HCT116 (cell line): Measurements from ENCODE around the gene TRERF1. TPM values are rescaled to one million over a fixed set of nuclear protein-coding genes. Genes with fewer than 3 reads are reported as not detected.

Experiments used
- ATAC-seq: fragments of 200-7000 bp; cut with Tn5 transposase; 2 replicates; pipeline ENCODE4 v1.9.1; 2020; ENCODE audit warnings: mild to moderate bottlenecking, moderate library complexity
- BruUV-seq: library from RNA; stranded (reverse); fragments of 400-500 nt; replicated peaks from 2 replicates; lab custom pipeline; 2021; lab: Mats Ljungman, UMichigan
- CTCF ChIA-PET: fragments of 300-600 bp; sonication (Branson Sonifier 250); formaldehyde crosslinking; loops from one replicate; lab custom pipeline; 2021; ENCODE audit warnings: antibody characterized with exemption; lab: Charles Lee
- POLR2A ChIA-PET: fragments of 300-600, 350-600 bp; sonication (Branson Sonifier 250); formaldehyde crosslinking; loops from one replicate; lab custom pipeline; 2021; ENCODE audit warnings: antibody characterized with exemption; lab: Charles Lee
- RAD21 ChIA-PET, 2 experiments: fragments of 300-600 bp; sonication (Branson Sonifier 250); formaldehyde crosslinking; loops; one replicate each; lab custom pipeline; 2023; ENCODE audit warnings: low total read pairs in 2 of 2; ENCODE audit not compliant: uncharacterized antibody in 2 of 2, unreplicated experiment in 2 of 2, low non-redundant PET in 1 of 2; lab: Charles Lee
- DNase-seq: peaks from one replicate; pipeline ENCODE4 v3.0.0-alpha.2; 2010; ENCODE audit warnings: low read depth, low spot score
- H2AFZ ChIP-seq: fragments of 200-600 bp; shearing (Covaris generic), sonication (generic); 2 replicates; pipeline ENCODE4 v1.6.1; 2017; ENCODE audit warnings: low read depth, mixed run types, mixed read lengths, antibody characterized with exemption, low read length; ENCODE audit not compliant: poor library complexity, severe bottlenecking
- H3K27ac ChIP-seq: 2 replicates; pipeline ENCODE4 v1.5.1; 2012; ENCODE audit warnings: low read depth, low read length
- H3K27me3 ChIP-seq: fragments of 200-600 bp; sonication (generic); 2 replicates; pipeline ENCODE4 v1.6.1; 2016; ENCODE audit warnings: mixed run types, low read length, mixed read lengths; ENCODE audit not compliant: insufficient read depth
- H3K36me3 ChIP-seq, 2 experiments: fragments of 200-500 bp in 1 of 2; fragments of 200-600 bp in 1 of 2; sonication (Bioruptor generic) in 1 of 2; sonication (generic) in 1 of 2; 2 replicates each; pipeline versions ENCODE4 v1.5.1 to v1.6.1; 2014 to 2016; ENCODE audit warnings: low read length in 2 of 2, inconsistent platforms in 1 of 2, mixed read lengths in 1 of 2, mixed run types in 1 of 2; ENCODE audit not compliant: insufficient read depth in 2 of 2, control insufficient read depth in 1 of 2
- H3K4me1 ChIP-seq, 2 experiments: fragments of 200-600 bp in 1 of 2; sonication (generic) in 1 of 2; 2 replicates each; pipeline versions ENCODE4 v1.5.1 to v1.6.1; 2012 to 2017; ENCODE audit warnings: low read length in 2 of 2, inconsistent platforms in 1 of 2, mild to moderate bottlenecking in 1 of 2, mixed read lengths in 1 of 2, mixed run types in 1 of 2, moderate library complexity in 1 of 2; ENCODE audit not compliant: insufficient read depth in 2 of 2, control insufficient read depth in 1 of 2
- H3K4me2 ChIP-seq: fragments of 200-600 bp; sonication (generic); 2 replicates; pipeline ENCODE4 v1.6.1; 2017; ENCODE audit warnings: mixed run types, low read length, mixed read lengths
- H3K4me3 ChIP-seq, 2 experiments: fragments of 200-600 bp in 1 of 2; sonication (generic) in 1 of 2; replicated peaks in 1 of 2; 2 replicates each; pipeline ENCODE4 v1.5.1; 2011 to 2016; ENCODE audit warnings: low read length in 2 of 2, control low read depth in 1 of 2, low read depth in 1 of 2, mild to moderate bottlenecking in 1 of 2, mixed read lengths in 1 of 2, mixed run types in 1 of 2
- H3K79me2 ChIP-seq: fragments of 200-600 bp; sonication (generic); 2 replicates; pipeline ENCODE4 v1.6.1; 2017; ENCODE audit warnings: mild to moderate bottlenecking, mixed run types, low read length, moderate library complexity, mixed read lengths; ENCODE audit not compliant: insufficient read depth
- H3K9ac ChIP-seq: fragments of 200-600 bp; sonication (generic); 2 replicates; pipeline ENCODE4 v1.6.1; 2016; ENCODE audit warnings: low read length, mixed read lengths
- H3K9me2 ChIP-seq: fragments of 200-600 bp; sonication (generic), shearing (Covaris generic); 2 replicates; pipeline ENCODE4 v1.6.1; 2017; ENCODE audit warnings: mixed run types, mild to moderate bottlenecking, moderate library complexity; ENCODE audit not compliant: insufficient read depth
- H3K9me3 ChIP-seq, 2 experiments: fragments of 200-500 bp in 1 of 2; fragments of 200-600 bp in 1 of 2; sonication (Bioruptor generic) in 1 of 2; sonication (generic) in 1 of 2; 2 replicates each; pipeline ENCODE4 v1.6.1; 2014 to 2017; ENCODE audit warnings: low read length in 2 of 2, mixed read lengths in 2 of 2, inconsistent platforms in 1 of 2, low read depth in 1 of 2, mild to moderate bottlenecking in 1 of 2, mixed run types in 1 of 2, moderate library complexity in 1 of 2; ENCODE audit not compliant: control insufficient read depth in 1 of 2, insufficient read depth in 1 of 2
- H4K20me1 ChIP-seq: fragments of 200-600 bp; sonication (generic), shearing (Covaris generic); 2 replicates; pipeline ENCODE4 v1.6.1; 2017; ENCODE audit warnings: mixed run types, mild to moderate bottlenecking, moderate library complexity; ENCODE audit not compliant: insufficient read depth
- CTCF ChIP-seq, 3 experiments: fragments of 200-600 bp in 1 of 3; sonication (generic) in 1 of 3; IDR thresholded peaks in 2 of 3; conservative IDR thresholded peaks in 1 of 3; 2 replicates each; pipeline ENCODE4 v1.5.1; 2012 to 2017; ENCODE audit warnings: low read depth in 2 of 3, low read length in 2 of 3, antibody characterized with exemption in 1 of 3, borderline replicate concordance in 1 of 3, control low read depth in 1 of 3, mild to moderate bottlenecking in 1 of 3, mixed read lengths in 1 of 3, mixed run types in 1 of 3, moderate library complexity in 1 of 3; ENCODE audit not compliant: insufficient read depth in 1 of 3
- EGR1 ChIP-seq: IDR thresholded peaks from 2 replicates; pipeline ENCODE4 v1.6.1; 2012; ENCODE audit warnings: low read depth
- ELF1 ChIP-seq: IDR thresholded peaks from 2 replicates; pipeline ENCODE4 v1.6.1; 2012; ENCODE audit warnings: low read depth, borderline replicate concordance
- FOSL1 ChIP-seq: IDR thresholded peaks from 2 replicates; pipeline ENCODE4 v1.6.1; 2012; ENCODE audit warnings: low read depth
- JUND ChIP-seq: IDR thresholded peaks from 2 replicates; pipeline ENCODE4 v1.6.1; 2012
- MAX ChIP-seq: IDR thresholded peaks from 2 replicates; pipeline ENCODE4 v1.6.1; 2012
- POLR2A ChIP-seq: IDR thresholded peaks from 2 replicates; pipeline ENCODE4 v1.7.0; 2011; ENCODE audit warnings: borderline replicate concordance; ENCODE audit not compliant: insufficient read depth, insufficient read length; ENCODE audit errors: extremely low read depth
- POLR2AphosphoS5 ChIP-seq: IDR thresholded peaks from 2 replicates; pipeline ENCODE4 v1.6.1; 2011; ENCODE audit warnings: mild to moderate bottlenecking, low read depth, low read length, moderate library complexity
- RAD21 ChIP-seq: IDR thresholded peaks from 2 replicates; pipeline ENCODE4 v1.6.1; 2012; ENCODE audit warnings: low read depth, mild to moderate bottlenecking
- SIN3A ChIP-seq: IDR thresholded peaks from 2 replicates; pipeline ENCODE4 v1.6.1; 2012; ENCODE audit warnings: low read depth
- SP1 ChIP-seq: IDR thresholded peaks from 2 replicates; pipeline ENCODE4 v1.6.1; 2012; ENCODE audit warnings: low read depth
- SRF ChIP-seq: IDR thresholded peaks from 2 replicates; pipeline ENCODE4 v1.6.1; 2012; ENCODE audit warnings: low read depth
- TCF7L2 ChIP-seq: IDR thresholded peaks from 2 replicates; pipeline ENCODE4 v1.7.0; 2011; ENCODE audit warnings: borderline replicate concordance, inconsistent platforms; ENCODE audit not compliant: insufficient read depth, insufficient read length; ENCODE audit errors: extremely low read depth
- YY1 ChIP-seq: IDR thresholded peaks from 2 replicates; pipeline ENCODE4 v1.6.1; 2011; ENCODE audit warnings: low read length, low read depth, moderate library complexity, mild to moderate bottlenecking; ENCODE audit not compliant: insufficient replicate concordance; ENCODE audit errors: extremely low read depth
- ZBTB33 ChIP-seq: IDR thresholded peaks from 2 replicates; pipeline ENCODE4 v1.6.1; 2011; ENCODE audit warnings: mild to moderate bottlenecking, low read length, moderate library complexity; ENCODE audit not compliant: insufficient replicate concordance; ENCODE audit errors: extremely low read depth
- ZFX ChIP-seq: fragments of 450-650 bp; IDR thresholded peaks from 2 replicates; pipeline ENCODE4 v1.6.1; 2017
- intact Hi-C: fragments of 100-400 bp; cut with micrococcal nuclease; formaldehyde crosslinking; loops from 2 replicates; pipeline ENCODE4 v1.10.0; 2022
- total RNA-seq: library from RNA; stranded (reverse); gene quantifications from one replicate; pipeline ENCODE4 v1.2.1, GENCODE V29; 2021; ENCODE audit not compliant: unreplicated experiment
- TF ChIP-seq, protein P1 (sequence below): IDR thresholded peaks from 2 replicates; pipeline ENCODE4 v1.6.1; 2012
- TF ChIP-seq, protein P2 (sequence below): IDR thresholded peaks from 2 replicates; pipeline ENCODE4 v1.6.1; 2012; ENCODE audit warnings: low read depth

TRERF1 gene
- total RNA-seq, 1 experiment from 2014 or later = 12.4 TPM

DNA sequence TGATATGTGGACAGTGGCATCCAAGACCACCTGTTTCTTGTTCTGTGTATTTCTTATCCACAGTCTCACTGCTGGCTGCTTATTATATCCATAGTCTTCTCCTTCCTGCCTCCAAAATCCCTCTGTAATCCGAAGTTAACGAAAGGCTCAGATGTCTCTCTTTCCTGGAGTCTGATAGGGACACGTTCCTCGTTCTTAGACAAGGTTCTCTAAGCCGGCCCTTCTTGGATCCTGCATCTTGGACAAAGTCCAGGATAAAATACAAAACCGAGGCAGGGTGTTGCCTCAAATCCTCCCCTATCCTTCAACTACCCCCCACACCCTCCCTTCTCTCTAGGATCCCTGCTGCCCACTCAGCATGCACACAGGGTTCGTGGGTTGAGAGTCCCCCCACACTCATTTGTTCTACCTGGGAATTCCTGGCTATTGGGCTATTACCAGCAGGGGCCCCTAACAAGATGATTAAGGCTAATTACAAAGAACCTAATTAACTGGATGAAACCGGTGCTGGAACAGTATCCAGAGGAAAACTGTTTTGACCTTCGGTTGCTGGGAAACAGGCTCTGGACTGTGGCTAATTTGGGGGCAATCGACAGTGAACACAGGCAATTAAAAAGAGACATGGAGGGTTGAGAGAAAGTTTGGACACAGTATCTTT is 201.3 kb downstream of the TRERF1 start:
- H3K4me1 ChIP-seq = peaks cover 7 to 8% of the 10 kb centered on the region in 2 experiments; a peak in 3 of 4 replicates
- peaks cover 0 to 5% of the 10 kb centered on the region in 2 experiments; a peak in 1 of 4 replicates for H3K36me3 ChIP-seq
- H3K9ac ChIP-seq = no peak overlapping the region
- intact Hi-C loops = no loop called here
- no TSS peak for BruUV-seq
- no peak for TF ChIP-seq ZBTB33
- no peak for TF ChIP-seq SIN3A
- no peak for TF ChIP-seq ELF1
- TF ChIP-seq ZFX = no peak
- no peak for TF ChIP-seq CTCF (IDR thresholded peaks at IDR 0.05 in 2 of 3, conservative IDR thresholded peaks at IDR 0.05 in 1 of 3; ENCODE audit: borderline replicate concordance in 1 of 3, insufficient read depth in 1 of 3, low read depth in 2 of 3, low read length in 2 of 3)
- TF ChIP-seq, protein P1, sequence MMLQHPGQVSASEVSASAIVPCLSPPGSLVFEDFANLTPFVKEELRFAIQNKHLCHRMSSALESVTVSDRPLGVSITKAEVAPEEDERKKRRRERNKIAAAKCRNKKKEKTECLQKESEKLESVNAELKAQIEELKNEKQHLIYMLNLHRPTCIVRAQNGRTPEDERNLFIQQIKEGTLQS = no peak
- TF ChIP-seq, protein P2, sequence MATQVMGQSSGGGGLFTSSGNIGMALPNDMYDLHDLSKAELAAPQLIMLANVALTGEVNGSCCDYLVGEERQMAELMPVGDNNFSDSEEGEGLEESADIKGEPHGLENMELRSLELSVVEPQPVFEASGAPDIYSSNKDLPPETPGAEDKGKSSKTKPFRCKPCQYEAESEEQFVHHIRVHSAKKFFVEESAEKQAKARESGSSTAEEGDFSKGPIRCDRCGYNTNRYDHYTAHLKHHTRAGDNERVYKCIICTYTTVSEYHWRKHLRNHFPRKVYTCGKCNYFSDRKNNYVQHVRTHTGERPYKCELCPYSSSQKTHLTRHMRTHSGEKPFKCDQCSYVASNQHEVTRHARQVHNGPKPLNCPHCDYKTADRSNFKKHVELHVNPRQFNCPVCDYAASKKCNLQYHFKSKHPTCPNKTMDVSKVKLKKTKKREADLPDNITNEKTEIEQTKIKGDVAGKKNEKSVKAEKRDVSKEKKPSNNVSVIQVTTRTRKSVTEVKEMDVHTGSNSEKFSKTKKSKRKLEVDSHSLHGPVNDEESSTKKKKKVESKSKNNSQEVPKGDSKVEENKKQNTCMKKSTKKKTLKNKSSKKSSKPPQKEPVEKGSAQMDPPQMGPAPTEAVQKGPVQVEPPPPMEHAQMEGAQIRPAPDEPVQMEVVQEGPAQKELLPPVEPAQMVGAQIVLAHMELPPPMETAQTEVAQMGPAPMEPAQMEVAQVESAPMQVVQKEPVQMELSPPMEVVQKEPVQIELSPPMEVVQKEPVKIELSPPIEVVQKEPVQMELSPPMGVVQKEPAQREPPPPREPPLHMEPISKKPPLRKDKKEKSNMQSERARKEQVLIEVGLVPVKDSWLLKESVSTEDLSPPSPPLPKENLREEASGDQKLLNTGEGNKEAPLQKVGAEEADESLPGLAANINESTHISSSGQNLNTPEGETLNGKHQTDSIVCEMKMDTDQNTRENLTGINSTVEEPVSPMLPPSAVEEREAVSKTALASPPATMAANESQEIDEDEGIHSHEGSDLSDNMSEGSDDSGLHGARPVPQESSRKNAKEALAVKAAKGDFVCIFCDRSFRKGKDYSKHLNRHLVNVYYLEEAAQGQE = no peak
- TF ChIP-seq MAX = no peak
- TF ChIP-seq JUND = no peak
- TF ChIP-seq SP1 = no peak
- TF ChIP-seq SRF = no peak
- no peak for TF ChIP-seq FOSL1
- no peak for TF ChIP-seq YY1
- TF ChIP-seq POLR2A = no peak
- no peak for TF ChIP-seq TCF7L2
- TF ChIP-seq POLR2AphosphoS5 = no peak
- no peak for TF ChIP-seq EGR1
- TF ChIP-seq RAD21 = no peak
- no peaks in the 10 kb centered on the region for H3K27me3 ChIP-seq
- no peak overlapping the region for H3K4me2 ChIP-seq
- no peaks in the 10 kb centered on the region for H3K79me2 ChIP-seq
- no peaks in the 10 kb centered on the region for H4K20me1 ChIP-seq
- no peaks in the 10 kb centered on the region for H3K9me3 ChIP-seq
- ChIA-PET RAD21 (no interaction called here), CTCF (interaction anchor here (1.3 kb wide), 1 partner anchor 297 kb away, joined by 4 read pairs; no protein-coding TSS in a partner anchor), POLR2A (no interaction called here)
- H3K4me3 ChIP-seq = no peak overlapping the region
- H3K27ac ChIP-seq = no peak overlapping the region
- ATAC-seq (no peak), DNase-seq (no peak)
- H3K9me2 ChIP-seq = no peaks in the 10 kb centered on the region
- no peak overlapping the region for H2AFZ ChIP-seq
